ENCODE data around the gene TOM1L2. TPM values are rescaled to one million over a fixed set of nuclear protein-coding genes. Genes with fewer than 3 reads are reported as not detected.

TOM1L2 gene
- total RNA-seq, 4 donors from 2014 or later = 55.5 to 118 (median 73.3) TPM

DNA sequence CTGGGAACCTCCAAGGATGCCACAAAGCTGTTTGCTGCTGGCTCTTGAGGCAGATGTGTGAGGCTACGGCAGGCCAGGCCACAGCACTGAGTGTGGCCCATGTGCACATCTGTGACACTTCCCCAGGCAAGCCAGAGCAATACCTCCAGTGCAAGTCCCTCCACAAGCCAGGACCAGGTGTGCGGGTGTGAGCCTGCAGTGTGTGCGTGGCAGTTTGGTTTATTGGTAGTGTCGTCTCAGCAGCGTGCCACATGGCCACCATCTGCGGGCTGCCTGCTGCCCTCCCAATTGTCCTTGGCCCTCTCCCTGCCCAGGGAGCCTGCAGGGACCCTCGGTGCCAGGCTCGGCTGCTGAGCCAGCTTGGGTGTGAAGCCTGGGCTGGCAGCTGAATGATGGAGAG is 125.6 kb downstream of the TOM1L2 start:
- no peak for DNase-seq
- TF ChIP-seq POLR2A (IDR thresholded peaks at IDR 0.05) = no peak
- TF ChIP-seq, protein P1, sequence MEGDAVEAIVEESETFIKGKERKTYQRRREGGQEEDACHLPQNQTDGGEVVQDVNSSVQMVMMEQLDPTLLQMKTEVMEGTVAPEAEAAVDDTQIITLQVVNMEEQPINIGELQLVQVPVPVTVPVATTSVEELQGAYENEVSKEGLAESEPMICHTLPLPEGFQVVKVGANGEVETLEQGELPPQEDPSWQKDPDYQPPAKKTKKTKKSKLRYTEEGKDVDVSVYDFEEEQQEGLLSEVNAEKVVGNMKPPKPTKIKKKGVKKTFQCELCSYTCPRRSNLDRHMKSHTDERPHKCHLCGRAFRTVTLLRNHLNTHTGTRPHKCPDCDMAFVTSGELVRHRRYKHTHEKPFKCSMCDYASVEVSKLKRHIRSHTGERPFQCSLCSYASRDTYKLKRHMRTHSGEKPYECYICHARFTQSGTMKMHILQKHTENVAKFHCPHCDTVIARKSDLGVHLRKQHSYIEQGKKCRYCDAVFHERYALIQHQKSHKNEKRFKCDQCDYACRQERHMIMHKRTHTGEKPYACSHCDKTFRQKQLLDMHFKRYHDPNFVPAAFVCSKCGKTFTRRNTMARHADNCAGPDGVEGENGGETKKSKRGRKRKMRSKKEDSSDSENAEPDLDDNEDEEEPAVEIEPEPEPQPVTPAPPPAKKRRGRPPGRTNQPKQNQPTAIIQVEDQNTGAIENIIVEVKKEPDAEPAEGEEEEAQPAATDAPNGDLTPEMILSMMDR (IDR thresholded peaks at IDR 0.05) = no peak
- Histone ChIP-seq H3K9me3 (no peaks in the 10 kb centered on the region), H3K4me3 (no peak overlapping the region), H3K27me3 (no peaks in the 10 kb centered on the region), H3K36me3 (peaks cover 0 to 59% (median 4%) of the 10 kb centered on the region in 3 donors), H3K27ac (no peak overlapping the region), H3K4me1 (peaks cover 28 to 83% (median 40%) of the 10 kb centered on the region in 3 donors)
- WGBS, 2 donors = 83% methylated on average over 1 of the region's 8 CpGs; no CpG with 5 or more reads in 1 of the 2 donors
- intact Hi-C loops (cut with DNase I) = no loop called here

DNA sequence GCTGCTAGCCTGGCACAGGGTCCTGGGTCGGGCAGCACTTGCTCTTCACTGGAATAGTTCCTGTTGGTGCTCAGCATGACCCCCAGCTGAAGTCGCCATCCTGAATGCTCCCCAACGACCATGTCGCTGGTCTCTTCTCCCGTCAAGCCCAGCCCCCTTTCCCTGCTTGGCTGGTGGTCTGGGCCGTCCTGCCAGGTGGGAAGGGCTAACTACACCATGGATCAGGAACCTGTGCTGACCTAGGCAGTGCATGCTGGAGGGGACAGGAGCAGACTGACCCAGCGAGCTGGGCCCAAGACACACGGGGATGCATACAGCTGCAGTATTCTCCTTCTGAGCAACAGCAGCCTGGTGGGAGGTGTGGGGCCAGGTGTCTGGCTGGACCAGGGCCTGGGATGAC is 126.2 kb downstream of the TOM1L2 start:
- TF ChIP-seq, protein P1 (IDR thresholded peaks at IDR 0.05) = no peak
- TF ChIP-seq POLR2A (IDR thresholded peaks at IDR 0.05) = no peak
- Histone ChIP-seq H3K4me3 (no peak overlapping the region), H3K27me3 (no peaks in the 10 kb centered on the region), H3K9me3 (no peaks in the 10 kb centered on the region), H3K27ac (no peak overlapping the region), H3K36me3 (peaks cover 0 to 53% (median 1%) of the 10 kb centered on the region in 3 donors), H3K4me1 (peaks cover 34 to 89% (median 47%) of the 10 kb centered on the region in 3 donors)
- WGBS, 2 donors = no CpG with 5 or more reads among the region's 8 CpGs
- DNase-seq = no peak
- intact Hi-C loops (cut with DNase I) = no loop called here

DNA sequence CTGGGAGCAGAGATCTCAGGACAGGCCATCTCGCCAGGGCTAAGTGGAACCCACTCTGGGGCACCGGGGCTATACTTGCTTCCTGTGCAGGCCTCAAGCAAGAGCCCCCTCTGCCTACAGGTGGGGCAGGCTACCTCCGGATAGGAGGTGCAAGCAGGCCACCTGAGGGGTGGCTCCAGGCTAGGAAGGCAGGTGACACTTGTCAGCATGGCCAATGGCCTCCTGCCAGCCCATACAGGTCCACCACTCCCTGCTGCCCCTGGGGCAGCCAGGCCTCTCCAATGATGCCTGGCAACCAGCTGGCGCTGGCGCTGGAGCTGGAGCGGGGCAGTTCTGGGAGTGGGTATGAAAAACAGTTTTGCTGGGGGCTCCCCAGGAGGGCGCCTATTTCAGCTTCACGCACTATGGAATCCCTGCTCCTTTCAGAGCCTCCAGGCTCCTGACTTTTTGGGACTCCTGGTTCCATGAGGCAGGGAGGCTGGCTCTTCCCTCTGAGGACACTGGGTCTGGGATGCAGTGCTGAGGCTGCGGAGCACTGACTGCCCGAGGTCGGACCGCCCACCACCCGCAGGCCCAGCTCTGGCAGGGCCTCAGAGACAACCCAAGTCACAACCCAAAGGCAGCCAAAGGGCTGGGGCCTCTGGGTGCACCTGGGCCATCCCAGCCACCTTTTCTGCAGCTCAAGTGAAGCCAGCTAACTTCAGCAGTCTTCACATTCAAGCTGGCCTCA is 127.0 kb downstream of the TOM1L2 start:
- no peaks in the 10 kb centered on the region for H3K27me3 ChIP-seq
- WGBS, 2 donors = 73 to 100% methylated on average over 1 to 3 of the region's 13 CpGs
- peak overlapping the region in 2 of 4 donors; percentile 21 for H3K27ac ChIP-seq
- peaks cover 0 to 45% (median 0%) of the 10 kb centered on the region in 3 donors for H3K36me3 ChIP-seq
- H3K9me3 ChIP-seq = no peaks in the 10 kb centered on the region
- no peak for TF ChIP-seq POLR2A (IDR thresholded peaks at IDR 0.05)
- TF ChIP-seq, protein P1 (IDR thresholded peaks at IDR 0.05) = no peak
- peaks cover 41 to 89% (median 52%) of the 10 kb centered on the region in 3 donors for H3K4me1 ChIP-seq
- intact Hi-C loops (cut with DNase I) = no loop called here
- H3K4me3 ChIP-seq = no peak overlapping the region
- no peak for DNase-seq

DNA sequence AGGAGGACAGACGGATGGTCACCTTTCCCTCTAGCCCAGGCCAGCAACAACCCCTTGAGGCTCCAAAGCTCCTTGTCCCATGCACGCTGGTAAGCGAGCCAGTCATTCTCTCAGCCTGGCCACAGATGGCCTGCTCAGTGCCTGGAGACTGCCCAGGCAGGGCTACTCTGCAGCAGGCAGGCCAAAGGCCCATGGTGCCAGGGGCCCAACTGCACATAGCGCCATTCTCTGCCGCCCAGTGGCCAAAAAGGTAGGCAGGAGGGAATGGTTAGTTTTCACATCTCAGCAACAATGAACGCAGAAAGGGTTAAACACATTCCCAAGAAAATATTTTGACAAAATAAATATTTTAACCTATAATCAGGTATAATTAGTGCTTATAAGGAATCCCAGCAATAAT is 127.7 kb downstream of the TOM1L2 start:
- WGBS, 2 donors = 94% methylated on average over 4 to 5 of the region's 6 CpGs
- peak overlapping the region in 2 of 4 donors; percentile 97 to 100 for H3K27ac ChIP-seq

DNA sequence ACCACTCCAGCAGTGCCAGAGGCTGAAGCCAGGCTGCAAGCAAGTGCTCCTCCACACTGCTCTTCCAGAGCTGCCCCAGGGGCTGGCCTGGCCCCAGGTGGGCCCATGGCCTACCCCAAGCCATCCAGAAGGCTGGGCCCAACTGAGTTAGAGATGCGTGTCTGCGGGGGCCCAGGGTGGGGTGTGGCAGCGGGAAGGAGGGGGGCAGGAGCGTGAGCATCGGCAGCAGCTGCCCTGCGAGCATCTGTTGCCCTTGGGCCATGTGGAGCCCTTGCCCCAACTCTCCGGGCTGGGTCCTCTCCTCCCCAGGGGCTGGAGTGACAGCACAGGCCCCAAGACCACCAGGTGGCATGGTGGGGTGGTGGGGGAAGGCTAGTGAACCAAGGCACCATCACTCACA is 128.1 kb downstream of the TOM1L2 start:
- Histone ChIP-seq H3K27me3 (no peaks in the 10 kb centered on the region), H3K27ac (peak overlapping the region in 2 of 4 donors; percentile 97 to 100), H3K9me3 (no peaks in the 10 kb centered on the region), H3K36me3 (peaks cover 0 to 38% (median 0%) of the 10 kb centered on the region in 3 donors), H3K4me1 (peaks cover 40 to 89% (median 47%) of the 10 kb centered on the region in 3 donors), H3K4me3 (no peak overlapping the region)
- no peak for DNase-seq
- intact Hi-C loops (cut with DNase I) = no loop called here
- TF ChIP-seq, protein P1 (IDR thresholded peaks at IDR 0.05) = no peak
- no peak for TF ChIP-seq POLR2A (IDR thresholded peaks at IDR 0.05)
- WGBS, 2 donors = 50% methylated on average over 2 of the region's 7 CpGs; no CpG with 5 or more reads in 1 of the 2 donors

More for the DNA sequence above, 127.7 kb downstream of the TOM1L2 start:
- Histone ChIP-seq H3K36me3 (peaks cover 0 to 39% (median 0%) of the 10 kb centered on the region in 3 donors), H3K27me3 (no peaks in the 10 kb centered on the region), H3K4me3 (no peak overlapping the region), H3K9me3 (no peaks in the 10 kb centered on the region), H3K4me1 (peaks cover 40 to 89% (median 47%) of the 10 kb centered on the region in 3 donors)
- intact Hi-C loops (cut with DNase I) = no loop called here
- no peak for TF ChIP-seq POLR2A (IDR thresholded peaks at IDR 0.05)
- TF ChIP-seq, protein P1 (IDR thresholded peaks at IDR 0.05) = no peak
- DNase-seq = no peak
